Kidney (tissue), 14 donors: ENCODE results near the gene SLC6A17. TPM values are rescaled to one million over a fixed set of nuclear protein-coding genes. Genes with fewer than 3 reads are reported as not detected.

ENCODE experiments used
- DNase-seq, 5 donors: peaks; one replicate each; pipeline ENCODE4 v3.0.0-alpha.2; 2013 to 2020
- FAIRE-seq: peaks from 2 replicates; lab custom pipeline; 2012; peaks lifted over from hg19 to GRCh38; lab: Jason Lieb, UNC
- H3K27ac ChIP-seq, 2 donors: one replicate each; pipeline ENCODE4 v1.7.0; 2013; ENCODE audit warnings: low read depth in 2 of 2, low read length in 2 of 2, inconsistent platforms in 1 of 2
- H3K27me3 ChIP-seq: one replicate; pipeline ENCODE4 v1.7.1; 2013; ENCODE audit warnings: low read length, inconsistent platforms; ENCODE audit not compliant: control insufficient read depth, insufficient read depth
- H3K36me3 ChIP-seq, 3 donors: one replicate each; pipeline versions ENCODE4 v1.7.0 to v1.7.1; 2013; ENCODE audit warnings: low read length in 3 of 3, control low read depth in 1 of 3, inconsistent platforms in 1 of 3; ENCODE audit not compliant: insufficient read depth in 3 of 3, control insufficient read depth in 2 of 3
- H3K4me1 ChIP-seq, 3 donors: one replicate each; pipeline versions ENCODE4 v1.7.0 to v1.7.1; 2013; ENCODE audit warnings: low read length in 3 of 3, inconsistent platforms in 1 of 3, low read depth in 1 of 3; ENCODE audit not compliant: control insufficient read depth in 2 of 3, insufficient read depth in 2 of 3
- H3K4me3 ChIP-seq, 3 donors: one replicate each; pipeline versions ENCODE4 v1.7.0 to v1.8.1; 2013; ENCODE audit warnings: low read length in 3 of 3, control low read depth in 1 of 3, inconsistent platforms in 1 of 3
- H3K9ac ChIP-seq, 3 donors: one replicate each; pipeline versions ENCODE4 v1.7.0 to v1.7.1; 2013; ENCODE audit warnings: low read length in 3 of 3, control low read depth in 1 of 3, inconsistent platforms in 1 of 3
- H3K9me3 ChIP-seq, 3 donors: one replicate each; pipeline versions ENCODE4 v1.7.0 to v1.7.1; 2013; ENCODE audit warnings: low read length in 3 of 3, control low read depth in 1 of 3, inconsistent platforms in 1 of 3; ENCODE audit not compliant: control insufficient read depth in 2 of 3, insufficient read depth in 1 of 3
- intact Hi-C: fragments of 100-400 bp; cut with DNase I; formaldehyde crosslinking; loops from one replicate; pipeline ENCODE4 v1.11.1; 2022
- polyA plus RNA-seq: library from polyadenylated mRNA; stranded (reverse); fragments of 350-450 nt; fragmentation: Illumina TruSeq; extraction: RNeasy Lipid Tissue Mini Kit (QIAGEN cat#74804); gene quantifications from one replicate; pipeline ENCODE4 v1.2.3, GENCODE V29; 2014; ENCODE audit warnings: low read depth, low replicate concordance; ENCODE audit not compliant: insufficient read depth
- total RNA-seq: library from RNA; stranded (reverse); fragmentation: NEBNext Ultra II Directional; extraction: Animal tissue kit (Norgen Biotek cat#: 25700); gene quantifications from one replicate; pipeline ENCODE4 v1.2.1, GENCODE V29; 2021
- TF ChIP-seq, protein P1 (sequence below): IDR thresholded peaks from 3 replicates; pipeline ENCODE4 v1.5.1; 2012; ENCODE audit warnings: mild to moderate bottlenecking, moderate library complexity, borderline replicate concordance; ENCODE audit not compliant: insufficient read depth; ENCODE audit errors: extremely low read depth
- donor health status: control.
- donor health status: control.
- donor health status: control.
- donor health status: control.
- donor health status: control.
- donor health status: DM: yes; HTN: yes; CAD: no.
- donor health status: Normal renal cell carcinoma (clear cell type).

SLC6A17 gene
- total and polyA plus RNA-seq, 2 donors from 2014 or later: 1.7 to 2.3 TPM

DNA sequence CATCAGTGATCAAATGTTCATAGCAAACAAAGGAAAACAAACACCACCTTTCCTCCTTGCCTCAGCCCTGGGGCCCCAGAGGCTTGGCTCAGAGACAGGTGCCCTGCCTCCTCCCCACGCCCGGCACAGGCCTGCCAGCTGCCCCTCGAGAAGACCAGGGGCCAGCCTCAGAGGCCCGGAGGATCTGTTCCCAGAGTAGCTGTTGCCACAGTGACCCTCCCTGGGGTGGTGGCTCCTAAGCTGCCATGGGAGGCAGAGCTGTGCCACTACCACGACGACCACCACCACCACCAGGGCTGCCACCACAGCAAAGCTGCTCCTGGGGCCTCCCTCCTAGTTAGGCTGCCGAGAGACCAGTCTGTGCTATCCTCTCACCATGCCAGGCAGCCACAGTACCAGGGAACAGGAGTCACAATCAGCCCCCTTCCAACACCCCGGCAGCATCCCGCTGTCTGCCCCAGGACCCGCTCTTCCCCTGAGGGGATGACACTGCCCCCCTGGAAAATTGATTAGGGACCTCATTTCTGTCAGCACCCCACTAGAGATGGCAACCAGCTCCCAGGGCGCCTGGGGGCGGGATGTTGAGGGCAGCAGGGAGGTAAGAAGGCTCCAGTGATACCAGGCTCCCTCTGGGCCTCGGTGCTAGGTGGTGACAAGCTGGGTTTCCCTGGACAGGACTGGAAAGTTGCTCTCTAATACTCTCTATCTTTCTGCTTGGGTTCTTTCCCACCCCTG lies 90.3 kb downstream of the SLC6A17 start:
- FAIRE-seq: no peak
- Histone ChIP-seq H3K4me3 (no peak overlapping the region), H3K27ac (no peak overlapping the region), H3K36me3 (no peaks in the 10 kb centered on the region), H3K9me3 (no peaks in the 10 kb centered on the region), H3K9ac (no peak overlapping the region), H3K27me3 (no peaks in the 10 kb centered on the region), H3K4me1 (peaks cover 0 to 8% (median 0%) of the 10 kb centered on the region in 3 donors)
- DNase-seq: no peak
- intact Hi-C loops: no loop called here
- TF ChIP-seq, protein P1, sequence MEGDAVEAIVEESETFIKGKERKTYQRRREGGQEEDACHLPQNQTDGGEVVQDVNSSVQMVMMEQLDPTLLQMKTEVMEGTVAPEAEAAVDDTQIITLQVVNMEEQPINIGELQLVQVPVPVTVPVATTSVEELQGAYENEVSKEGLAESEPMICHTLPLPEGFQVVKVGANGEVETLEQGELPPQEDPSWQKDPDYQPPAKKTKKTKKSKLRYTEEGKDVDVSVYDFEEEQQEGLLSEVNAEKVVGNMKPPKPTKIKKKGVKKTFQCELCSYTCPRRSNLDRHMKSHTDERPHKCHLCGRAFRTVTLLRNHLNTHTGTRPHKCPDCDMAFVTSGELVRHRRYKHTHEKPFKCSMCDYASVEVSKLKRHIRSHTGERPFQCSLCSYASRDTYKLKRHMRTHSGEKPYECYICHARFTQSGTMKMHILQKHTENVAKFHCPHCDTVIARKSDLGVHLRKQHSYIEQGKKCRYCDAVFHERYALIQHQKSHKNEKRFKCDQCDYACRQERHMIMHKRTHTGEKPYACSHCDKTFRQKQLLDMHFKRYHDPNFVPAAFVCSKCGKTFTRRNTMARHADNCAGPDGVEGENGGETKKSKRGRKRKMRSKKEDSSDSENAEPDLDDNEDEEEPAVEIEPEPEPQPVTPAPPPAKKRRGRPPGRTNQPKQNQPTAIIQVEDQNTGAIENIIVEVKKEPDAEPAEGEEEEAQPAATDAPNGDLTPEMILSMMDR: no peak

DNA sequence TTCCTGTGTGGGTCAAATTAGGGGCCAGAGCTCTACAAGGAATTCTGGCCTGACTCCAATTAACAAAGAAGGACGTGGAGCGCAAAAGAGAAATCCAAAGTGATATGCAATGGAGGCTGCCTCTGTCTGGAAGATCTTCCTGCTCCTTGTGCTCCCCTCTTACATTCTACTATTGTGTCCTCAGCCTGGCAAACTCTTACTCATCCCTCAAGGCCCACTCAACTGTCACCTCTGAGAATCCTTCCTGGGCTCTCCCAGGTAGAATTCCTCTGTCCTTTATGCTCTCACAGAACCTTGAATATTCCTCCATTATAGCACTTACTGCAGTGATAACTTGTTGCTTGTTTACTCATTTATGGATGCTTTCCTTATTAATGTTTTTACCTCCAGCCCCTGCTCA lies 91.2 kb downstream of the SLC6A17 start:
- intact Hi-C loops: no loop called here
- peaks cover 0 to 4% (median 0%) of the 10 kb centered on the region in 3 donors for H3K4me1 ChIP-seq
- no peaks in the 10 kb centered on the region for H3K36me3 ChIP-seq
- no peaks in the 10 kb centered on the region for H3K27me3 ChIP-seq
- DNase-seq (no peak), FAIRE-seq (no peak)
- H3K27ac ChIP-seq: no peak overlapping the region
- H3K9ac ChIP-seq: no peak overlapping the region
- no peaks in the 10 kb centered on the region for H3K9me3 ChIP-seq
- TF ChIP-seq, protein P1: no peak
- H3K4me3 ChIP-seq: no peak overlapping the region

DNA sequence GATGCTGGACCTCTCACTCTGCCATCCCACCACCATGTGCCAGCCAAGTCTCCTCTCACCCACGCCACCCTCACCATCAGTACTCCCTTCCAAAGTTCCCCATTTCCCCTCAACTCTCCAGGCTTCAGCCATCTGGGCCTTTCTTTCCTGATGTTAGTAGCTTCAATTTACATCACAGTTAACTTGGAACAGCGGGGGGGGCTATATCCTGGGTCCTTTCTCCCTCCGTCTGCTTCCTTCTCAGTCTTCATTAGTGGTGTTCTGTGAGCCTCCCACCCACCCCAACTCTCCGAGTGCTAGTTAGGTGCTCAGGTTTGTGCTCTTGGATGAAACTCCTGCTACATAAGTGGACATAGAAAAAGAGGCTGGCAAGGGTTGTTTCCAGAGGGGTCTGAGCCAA lies 91.8 kb downstream of the SLC6A17 start:
- H3K27ac ChIP-seq: no peak overlapping the region
- H3K27me3 ChIP-seq: no peaks in the 10 kb centered on the region
- H3K9ac ChIP-seq: no peak overlapping the region
- no peaks in the 10 kb centered on the region for H3K9me3 ChIP-seq
- TF ChIP-seq, protein P1: no peak
- H3K36me3 ChIP-seq: no peaks in the 10 kb centered on the region
- DNase-seq (no peak), FAIRE-seq (no peak)
- H3K4me3 ChIP-seq: no peak overlapping the region
- peaks cover 0 to 4% (median 0%) of the 10 kb centered on the region in 3 donors for H3K4me1 ChIP-seq
- intact Hi-C loops: no loop called here
